Measurements from ENCODE around the gene VAPA.

DNA sequence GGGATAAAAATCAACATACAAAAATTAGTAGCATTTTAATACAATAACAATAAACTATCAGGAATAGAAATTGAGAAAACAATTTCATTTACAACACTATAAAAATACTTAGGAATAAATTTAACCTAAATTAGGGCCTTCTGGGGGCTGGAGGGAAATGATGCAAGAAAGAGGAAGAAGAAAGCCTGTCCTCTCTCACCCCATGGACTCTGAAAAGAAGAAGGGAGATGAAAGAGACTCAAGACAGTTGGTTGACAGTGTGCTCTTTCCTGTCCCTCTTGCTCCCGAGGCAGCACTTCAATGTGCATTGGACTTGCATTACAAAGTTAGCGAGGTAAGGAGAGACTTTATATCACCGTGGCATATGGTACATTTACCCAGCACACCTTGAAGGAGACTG, 88.5 kb downstream of the VAPA start:
- TF ChIP-seq NR2C2 (CRISPR knock-in tag; IDR thresholded peaks at IDR 0.05) (no peak), E2F1 (CRISPR knock-in tag; IDR thresholded peaks at IDR 0.05) (no peak), SMAD3 (CRISPR knock-in tag; IDR thresholded peaks at IDR 0.05; ENCODE audit: borderline replicate concordance) (no peak), TP53 (CRISPR knock-in tag; IDR thresholded peaks at IDR 0.05) (no peak), CTCF (IDR thresholded peaks at IDR 0.05) (no peak), CREB1 (CRISPR knock-in tag; IDR thresholded peaks at IDR 0.05) (no peak), SP1 (CRISPR knock-in tag; conservative IDR thresholded peaks at IDR 0.05) (no peak), AFF4 (CRISPR knock-in tag; IDR thresholded peaks at IDR 0.05; ENCODE audit: borderline replicate concordance) (no peak), ZNF416 (CRISPR knock-in tag; IDR thresholded peaks at IDR 0.05) (no peak), JUN (CRISPR knock-in tag; IDR thresholded peaks at IDR 0.05) (no peak), SMAD4 (CRISPR knock-in tag; IDR thresholded peaks at IDR 0.05) (no peak), PRRX2 (CRISPR knock-in tag; IDR thresholded peaks at IDR 0.05) (no peak)
- TF ChIP-seq, protein P1, sequence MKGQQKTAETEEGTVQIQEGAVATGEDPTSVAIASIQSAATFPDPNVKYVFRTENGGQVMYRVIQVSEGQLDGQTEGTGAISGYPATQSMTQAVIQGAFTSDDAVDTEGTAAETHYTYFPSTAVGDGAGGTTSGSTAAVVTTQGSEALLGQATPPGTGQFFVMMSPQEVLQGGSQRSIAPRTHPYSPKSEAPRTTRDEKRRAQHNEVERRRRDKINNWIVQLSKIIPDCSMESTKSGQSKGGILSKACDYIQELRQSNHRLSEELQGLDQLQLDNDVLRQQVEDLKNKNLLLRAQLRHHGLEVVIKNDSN (CRISPR knock-in tag; IDR thresholded peaks at IDR 0.05) = no peak
